Measurements from ENCODE around the gene MGAT5.
A peak's percentile ranks its signal among the peaks of the same experiment; 100 is the strongest.

Gene MGAT5

DNA sequence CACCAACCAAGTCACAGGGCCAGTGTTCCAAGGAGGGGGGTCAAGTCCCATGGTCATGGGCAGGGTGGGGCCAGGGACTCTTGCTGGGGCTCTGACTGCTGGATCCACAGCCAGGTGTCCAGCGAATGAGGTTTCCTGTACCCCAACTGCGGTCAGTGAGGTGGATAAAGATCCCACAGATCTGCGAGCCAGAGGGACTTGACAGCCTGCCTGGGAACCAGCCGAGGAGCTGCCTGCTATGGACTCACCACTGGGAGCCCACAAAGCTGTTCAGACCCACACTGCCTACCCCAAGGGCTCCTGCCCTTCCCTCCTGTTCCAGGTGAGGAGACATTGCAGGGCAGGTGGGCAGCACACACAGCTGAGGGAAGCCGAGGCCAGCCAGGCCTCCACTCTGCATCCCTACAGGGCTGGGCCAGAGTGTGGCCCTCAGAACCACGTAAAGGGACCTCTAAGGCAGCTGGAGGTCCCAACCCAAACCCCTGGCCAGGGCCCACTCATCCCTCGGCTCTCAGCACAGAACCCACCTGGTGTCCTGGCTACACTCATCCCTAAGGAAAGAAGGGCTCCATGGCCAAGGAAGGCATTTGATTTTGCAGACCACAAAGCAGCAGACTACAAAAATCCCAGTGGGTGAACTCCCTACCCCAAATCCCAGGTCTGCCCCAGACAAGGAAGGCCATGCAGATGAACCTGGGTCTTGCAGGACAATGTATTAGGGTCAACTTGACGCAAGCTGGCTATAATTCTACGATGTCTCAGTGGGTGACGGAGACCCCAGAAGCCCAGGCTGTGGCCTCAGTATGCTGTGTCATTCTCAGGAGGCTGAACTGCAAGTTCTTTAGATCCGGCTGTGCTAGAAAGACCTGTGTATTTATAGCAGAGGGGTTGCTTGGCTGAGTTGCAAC is 209.2 kb downstream of the MGAT5 start:
- TF ChIP-seq, protein P1, sequence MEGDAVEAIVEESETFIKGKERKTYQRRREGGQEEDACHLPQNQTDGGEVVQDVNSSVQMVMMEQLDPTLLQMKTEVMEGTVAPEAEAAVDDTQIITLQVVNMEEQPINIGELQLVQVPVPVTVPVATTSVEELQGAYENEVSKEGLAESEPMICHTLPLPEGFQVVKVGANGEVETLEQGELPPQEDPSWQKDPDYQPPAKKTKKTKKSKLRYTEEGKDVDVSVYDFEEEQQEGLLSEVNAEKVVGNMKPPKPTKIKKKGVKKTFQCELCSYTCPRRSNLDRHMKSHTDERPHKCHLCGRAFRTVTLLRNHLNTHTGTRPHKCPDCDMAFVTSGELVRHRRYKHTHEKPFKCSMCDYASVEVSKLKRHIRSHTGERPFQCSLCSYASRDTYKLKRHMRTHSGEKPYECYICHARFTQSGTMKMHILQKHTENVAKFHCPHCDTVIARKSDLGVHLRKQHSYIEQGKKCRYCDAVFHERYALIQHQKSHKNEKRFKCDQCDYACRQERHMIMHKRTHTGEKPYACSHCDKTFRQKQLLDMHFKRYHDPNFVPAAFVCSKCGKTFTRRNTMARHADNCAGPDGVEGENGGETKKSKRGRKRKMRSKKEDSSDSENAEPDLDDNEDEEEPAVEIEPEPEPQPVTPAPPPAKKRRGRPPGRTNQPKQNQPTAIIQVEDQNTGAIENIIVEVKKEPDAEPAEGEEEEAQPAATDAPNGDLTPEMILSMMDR (IDR thresholded peaks at IDR 0.05; ENCODE audit: poor library complexity, severe bottlenecking): no peak
- DNase-seq (ENCODE audit: low spot score) (no peak), ATAC-seq (ENCODE audit: low read depth) (no peak)
- Histone ChIP-seq H3K4me3 (ENCODE audit: severe bottlenecking) (no peak overlapping the region), H3K9me3 (ENCODE audit: severe bottlenecking) (no peaks in the 10 kb centered on the region), H3K4me1 (ENCODE audit: insufficient read depth, poor library complexity, severe bottlenecking) (no peaks in the 10 kb centered on the region), H3K27me3 (ENCODE audit: insufficient read depth, poor library complexity, severe bottlenecking) (no peaks in the 10 kb centered on the region), H3K36me3 (ENCODE audit: low read depth) (no peaks in the 10 kb centered on the region), H3K27ac (ENCODE audit: poor library complexity, severe bottlenecking) (no peak overlapping the region)

DNA sequence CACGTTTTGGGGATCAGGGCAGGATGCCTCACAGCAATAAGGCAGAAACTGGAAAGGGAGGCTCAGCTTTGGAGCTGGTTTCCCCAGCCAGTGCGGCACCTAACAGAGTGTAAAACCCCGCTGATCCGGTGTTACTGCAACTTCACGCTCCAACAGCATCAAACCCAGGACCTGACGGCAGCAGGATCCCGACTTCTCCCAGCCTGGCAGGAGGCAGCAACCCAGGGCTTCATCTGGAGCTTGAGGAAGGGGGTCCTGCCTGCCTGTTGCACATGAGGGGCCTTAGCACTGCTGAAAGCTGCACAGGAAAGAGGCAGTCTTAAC is 209.8 kb downstream of the MGAT5 start:
- Histone ChIP-seq H3K4me3 (ENCODE audit: severe bottlenecking) (no peak overlapping the region), H3K9me3 (ENCODE audit: severe bottlenecking) (no peaks in the 10 kb centered on the region), H3K27me3 (ENCODE audit: insufficient read depth, poor library complexity, severe bottlenecking) (no peaks in the 10 kb centered on the region), H3K27ac (ENCODE audit: poor library complexity, severe bottlenecking) (no peak overlapping the region), H3K4me1 (ENCODE audit: insufficient read depth, poor library complexity, severe bottlenecking) (no peaks in the 10 kb centered on the region), H3K36me3 (ENCODE audit: low read depth) (no peaks in the 10 kb centered on the region)
- TF ChIP-seq, protein P1 (IDR thresholded peaks at IDR 0.05; ENCODE audit: poor library complexity, severe bottlenecking): no peak
- no peak for ATAC-seq (ENCODE audit: low read depth)
- no peak for DNase-seq (ENCODE audit: low spot score)

DNA sequence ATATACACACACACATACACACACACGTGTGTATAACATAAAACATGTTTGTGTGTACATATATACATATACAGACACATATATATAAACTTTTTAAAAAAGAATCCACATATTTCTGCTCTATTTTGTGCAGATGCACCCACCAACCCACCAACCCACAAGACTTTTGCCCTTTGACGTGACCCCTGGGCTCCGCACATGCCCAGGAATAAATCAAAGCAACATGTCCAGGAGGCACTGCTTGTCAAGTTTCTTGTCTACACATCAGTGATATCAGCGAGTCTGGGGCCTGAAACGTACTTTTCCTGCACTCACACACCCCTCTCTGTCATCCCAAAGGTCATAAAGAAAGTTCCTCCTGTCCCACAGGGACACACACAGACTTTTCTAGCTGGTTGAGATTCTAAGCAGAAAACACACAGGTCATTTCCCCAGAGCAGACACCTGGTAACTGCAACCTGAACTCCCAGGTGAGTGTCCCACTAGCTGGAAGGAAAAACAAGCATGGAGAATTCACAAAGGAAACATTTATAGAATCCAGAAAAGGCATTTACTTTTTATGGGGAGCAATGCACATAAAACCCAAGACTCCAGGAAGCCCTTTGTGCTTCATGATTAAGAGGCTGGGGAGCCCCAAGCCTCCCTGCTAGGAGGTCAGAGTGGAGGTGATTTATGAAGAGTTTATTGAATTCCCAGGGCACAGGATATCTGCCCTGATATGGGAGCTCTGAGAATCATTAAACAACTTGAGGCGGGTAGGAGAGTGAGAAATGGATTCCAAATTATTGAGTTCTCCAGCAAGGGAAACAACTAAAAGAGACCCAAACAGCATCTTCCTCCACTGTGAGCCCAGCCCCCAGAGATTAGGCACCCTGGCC is 211.6 kb downstream of the MGAT5 start:
- Histone ChIP-seq H3K4me1 (ENCODE audit: insufficient read depth, poor library complexity, severe bottlenecking) (no peaks in the 10 kb centered on the region), H3K4me3 (ENCODE audit: severe bottlenecking) (no peak overlapping the region), H3K9me3 (ENCODE audit: severe bottlenecking) (no peaks in the 10 kb centered on the region), H3K36me3 (ENCODE audit: low read depth) (no peaks in the 10 kb centered on the region), H3K27ac (ENCODE audit: poor library complexity, severe bottlenecking) (no peak overlapping the region), H3K27me3 (ENCODE audit: insufficient read depth, poor library complexity, severe bottlenecking) (no peaks in the 10 kb centered on the region)
- TF ChIP-seq, protein P1 (IDR thresholded peaks at IDR 0.05; ENCODE audit: poor library complexity, severe bottlenecking): no peak
- DNase-seq (ENCODE audit: low spot score): no peak
- no peak for ATAC-seq (ENCODE audit: low read depth)

DNA sequence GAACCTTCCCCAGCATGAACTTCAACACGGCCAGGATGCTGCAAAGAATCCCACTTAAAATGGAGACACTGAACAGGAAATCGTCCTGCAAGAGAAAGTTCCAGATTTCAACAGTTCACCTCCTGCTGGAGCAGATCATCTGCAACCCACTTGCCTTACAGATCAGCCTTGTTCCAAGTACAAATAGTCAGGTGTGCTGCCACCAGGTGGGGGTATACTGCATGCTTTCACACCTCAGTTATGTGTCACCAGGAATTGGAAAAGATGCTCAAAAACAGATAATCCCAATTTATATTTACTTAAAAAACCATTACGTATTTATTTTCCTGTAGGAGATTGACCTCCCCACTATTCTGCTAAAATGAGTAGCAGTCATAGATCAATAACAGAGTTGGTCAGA is 212.3 kb downstream of the MGAT5 start:
- Histone ChIP-seq H3K9me3 (ENCODE audit: severe bottlenecking) (no peaks in the 10 kb centered on the region), H3K27me3 (ENCODE audit: insufficient read depth, poor library complexity, severe bottlenecking) (no peaks in the 10 kb centered on the region), H3K4me3 (ENCODE audit: severe bottlenecking) (no peak overlapping the region), H3K27ac (ENCODE audit: poor library complexity, severe bottlenecking) (no peak overlapping the region), H3K36me3 (ENCODE audit: low read depth) (no peaks in the 10 kb centered on the region), H3K4me1 (ENCODE audit: insufficient read depth, poor library complexity, severe bottlenecking) (no peaks in the 10 kb centered on the region)
- ATAC-seq (ENCODE audit: low read depth) (peak; percentile 56; the same call in 1 of the 3 replicates), DNase-seq (ENCODE audit: low spot score) (no peak)
- TF ChIP-seq, protein P1 (IDR thresholded peaks at IDR 0.05; ENCODE audit: poor library complexity, severe bottlenecking): peak; percentile 54
